B cell (primary cell): ENCODE data around the gene TIAL1. TPM values are rescaled to one million over a fixed set of nuclear protein-coding genes. Genes with fewer than 3 reads are reported as not detected.

Source experiments
- ATAC-seq: fragments of 200-7000 bp; cut with Tn5 transposase; one replicate; pipeline ENCODE4 v1.10.0; 2021; ENCODE audit warnings: low read depth, mild to moderate bottlenecking, moderate number of reproducible peaks, moderate library complexity
- CTCF ChIA-PET: fragments of 350-600 bp; sonication (Branson Sonifier 250); formaldehyde crosslinking; loops from one replicate; lab custom pipeline; 2021; ENCODE audit warnings: antibody characterized with exemption, inconsistent platforms; lab: Charles Lee
- POLR2A ChIA-PET: fragments of 350-600 bp; sonication (Branson Sonifier 250); formaldehyde crosslinking; loops from one replicate; lab custom pipeline; 2021; ENCODE audit warnings: antibody characterized with exemption; lab: Charles Lee
- DNase-seq: peaks from one replicate; pipeline ENCODE4 v3.0.0; 2013
- H2AFZ ChIP-seq: 2 replicates; pipeline ENCODE4 v1.6.1; 2012; ENCODE audit warnings: mild to moderate bottlenecking, low read depth, low read length; ENCODE audit not compliant: insufficient read depth, poor library complexity, severe bottlenecking
- H3K27ac ChIP-seq, 2 donors: 1 replicate in 1 of 2; 2 replicates in 1 of 2; pipeline ENCODE4 v1.5.1; 2012 to 2013; ENCODE audit warnings: low read length in 2 of 2, mild to moderate bottlenecking in 2 of 2, moderate library complexity in 1 of 2
- H3K27me3 ChIP-seq, 4 experiments: fragments of 200-600 bp in 1 of 4; sonication (generic) in 1 of 4; replicated peaks in 1 of 4; 1 replicate in 2 of 4; 2 replicates in 2 of 4; pipeline versions ENCODE4 v1.6.1 to v1.7.0; 2013 to 2016; ENCODE audit warnings: low read length in 3 of 4, mild to moderate bottlenecking in 2 of 4, mixed read lengths in 1 of 4, moderate library complexity in 1 of 4; ENCODE audit not compliant: insufficient read depth in 4 of 4, control insufficient read depth in 3 of 4; ENCODE audit errors: control extremely low read depth in 1 of 4
- H3K36me3 ChIP-seq, 2 experiments: replicated peaks in 1 of 2; 1 replicate in 1 of 2; 2 replicates in 1 of 2; pipeline versions ENCODE4 v1.6.1 to v1.7.1; 2013; ENCODE audit warnings: low read length in 1 of 2; ENCODE audit not compliant: insufficient read depth in 2 of 2, control insufficient read depth in 1 of 2; ENCODE audit errors: control extremely low read depth in 1 of 2, extremely low read depth in 1 of 2
- H3K4me1 ChIP-seq, 2 donors: fragments of 200-600 bp in 1 of 2; sonication (generic) in 1 of 2; 1 replicate in 1 of 2; 2 replicates in 1 of 2; pipeline versions ENCODE4 v1.5.1 to v1.6.1; 2013 to 2017; ENCODE audit warnings: low read length in 2 of 2; ENCODE audit not compliant: control insufficient read depth in 2 of 2, insufficient read depth in 2 of 2
- H3K4me2 ChIP-seq: replicated peaks from 2 replicates; pipeline ENCODE3; 2012; ENCODE audit warnings: mild to moderate bottlenecking, low read depth, low read length; ENCODE audit not compliant: poor library complexity, severe bottlenecking
- H3K4me3 ChIP-seq, 5 experiments: fragments of 200-600 bp in 1 of 5; sonication (generic) in 1 of 5; 1 replicate in 3 of 5; 2 replicates in 2 of 5; pipeline versions ENCODE4 v1.5.1 to v1.7.0; 2011 to 2016; ENCODE audit warnings: low read length in 4 of 5, mild to moderate bottlenecking in 4 of 5, low read depth in 2 of 5, control low read depth in 1 of 5, moderate library complexity in 1 of 5; ENCODE audit not compliant: insufficient read depth in 1 of 5; ENCODE audit errors: control extremely low read depth in 1 of 5, extremely low read depth in 1 of 5
- H3K79me2 ChIP-seq: fragments of 200-600 bp; sonication (generic); one replicate; pipeline ENCODE4 v1.6.0; 2016; ENCODE audit warnings: low read length; ENCODE audit not compliant: control insufficient read depth, insufficient read depth
- H3K9ac ChIP-seq: fragments of 200-600 bp; sonication (generic); 2 replicates; pipeline ENCODE4 v1.6.1; 2017; ENCODE audit warnings: mild to moderate bottlenecking, low read length, moderate library complexity
- H3K9me3 ChIP-seq, 3 donors: one replicate each; pipeline versions ENCODE4 v1.6.1 to v1.7.1; 2013; ENCODE audit warnings: low read length in 2 of 3; ENCODE audit not compliant: control insufficient read depth in 2 of 3, insufficient read depth in 1 of 3; ENCODE audit errors: control extremely low read depth in 1 of 3
- H4K20me1 ChIP-seq: 2 replicates; pipeline ENCODE4 v1.6.0; 2012; ENCODE audit warnings: mild to moderate bottlenecking, low read length; ENCODE audit not compliant: insufficient read depth, control insufficient read depth, poor library complexity, severe bottlenecking
- H3K27ac Mint-ChIP-seq: one replicate; pipeline ENCODE4 v1.8.0; 2021; ENCODE audit warnings: mixed read lengths
- H3K27me3 Mint-ChIP-seq: one replicate; pipeline ENCODE4 v1.8.0; 2021; ENCODE audit warnings: mixed read lengths
- H3K4me1 Mint-ChIP-seq: one replicate; pipeline ENCODE4 v1.8.0; 2021; ENCODE audit warnings: mixed read lengths
- H3K4me3 Mint-ChIP-seq: one replicate; pipeline ENCODE4 v1.8.0; 2021; ENCODE audit warnings: mixed read lengths
- H3K9me3 Mint-ChIP-seq: one replicate; pipeline ENCODE4 v1.8.0; 2022; ENCODE audit warnings: mixed read lengths; ENCODE audit not compliant: insufficient read depth
- CTCF ChIP-seq: fragments of 200-600 bp; IDR thresholded peaks from one replicate; pipeline ENCODE4 v1.8.0; 2022; ENCODE audit warnings: antibody characterized with exemption, mild to moderate bottlenecking
- EZH2 ChIP-seq: IDR thresholded peaks from 2 replicates; pipeline ENCODE4 v1.6.1; 2012; ENCODE audit warnings: borderline replicate concordance, low read depth, mild to moderate bottlenecking, moderate library complexity, low read length; ENCODE audit not compliant: insufficient read depth, poor library complexity, severe bottlenecking
- WGBS: methylation state at CpG from one replicate; pipeline ENCODE4 v1.1.5; 2013; ENCODE audit warnings: missing lambda C conversion rate; ENCODE audit not compliant: insufficient coverage; 5-methylcytosine and 5-hydroxymethylcytosine counted together
- intact Hi-C: fragments of 100-400 bp; cut with micrococcal nuclease; formaldehyde crosslinking; loops from one replicate; pipeline ENCODE4 v1.10.0; 2022
- polyA plus RNA-seq: library from polyadenylated mRNA; depleted of rRNA; stranded (reverse); fragments of >200 nt; gene quantifications from 2 replicates; pipeline ENCODE4 v1.2.3, GENCODE V29; 2012
- total RNA-seq, 2 donors: library from RNA; stranded (reverse); fragments of 120-200 nt in 1 of 2; gene quantifications; 1 replicate in 1 of 2; 2 replicates in 1 of 2; pipeline versions ENCODE4 v1.2.3 to v1.2.4, GENCODE V29; 2013 to 2022

TIAL1 gene
- total and polyA plus RNA-seq, 2 donors (not counting 1 experiment from before 2014, with no cell fraction given), result 98.5 to 159 TPM

- peaks cover 10% of the 10 kb centered on the region for H3K4me1 Mint-ChIP-seq
- no peak overlapping the region for H3K4me3 ChIP-seq
- 40% methylated on average over 1 of the region's 2 CpGs for WGBS
- no peak overlapping the region for H3K4me2 ChIP-seq
- POLR2A ChIA-PET, result no interaction called here
- no peaks in the 10 kb centered on the region for H3K27me3 Mint-ChIP-seq
- H3K27ac Mint-ChIP-seq, result no peak overlapping the region
- no peak overlapping the region for H3K9ac ChIP-seq
- no peak overlapping the region for H2AFZ ChIP-seq
- DNase-seq (no peak), ATAC-seq (no peak)
- peaks cover 3 to 6% of the 10 kb centered on the region in 2 donors for H3K4me1 ChIP-seq
- CTCF ChIA-PET, result interaction anchor here (2.3 kb wide), 1 partner anchor 257 kb away, joined by 8 read pairs; no protein-coding TSS in a partner anchor
- intact Hi-C loops, result no loop called here
- peaks cover 4% of the 10 kb centered on the region for H3K79me2 ChIP-seq
- H3K27me3 ChIP-seq, result no peaks in the 10 kb centered on the region
- peaks cover 0 to 2% of the 10 kb centered on the region in 2 experiments for H3K36me3 ChIP-seq
- no peaks in the 10 kb centered on the region for H3K9me3 Mint-ChIP-seq
- peak; percentile 20 for TF ChIP-seq CTCF
- TF ChIP-seq EZH2, result no peak
- H4K20me1 ChIP-seq, result no peaks in the 10 kb centered on the region
- no peaks in the 10 kb centered on the region for H3K9me3 ChIP-seq
- H3K27ac ChIP-seq, result no peak overlapping the region
- no peak overlapping the region for H3K4me3 Mint-ChIP-seq
Observed at GRCh38 chr10:119602241-119603095, 5.7 kb upstream of the TIAL1 start.

DNA sequence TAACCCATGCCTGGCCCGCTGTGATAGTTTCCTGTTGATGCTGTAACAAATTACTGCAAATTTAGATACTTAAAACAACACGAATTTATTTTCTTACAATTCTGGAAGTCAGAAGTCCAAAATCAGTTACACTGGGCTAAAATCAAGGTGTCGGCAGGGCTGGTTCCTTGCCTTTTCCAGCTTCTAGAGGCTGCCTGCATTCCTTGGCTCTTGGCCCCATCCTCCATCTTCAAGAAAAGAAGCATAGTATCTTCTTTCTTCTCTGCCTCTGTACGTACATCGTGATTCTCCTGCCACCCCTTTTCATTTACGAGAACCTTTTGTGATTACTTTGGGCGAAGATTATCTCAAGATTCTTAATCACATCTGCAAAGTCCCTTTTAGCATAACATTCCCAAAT is 1.6 kb upstream of the TIAL1 start:
- no peaks in the 10 kb centered on the region for H3K27me3 ChIP-seq
- no peak overlapping the region for H3K9ac ChIP-seq
- 95% methylated on average over 5 of the region's 7 CpGs for WGBS
- H3K27ac ChIP-seq, result no peak overlapping the region
- H2AFZ ChIP-seq, result peak overlapping the region; percentile 95
- H3K4me2 ChIP-seq, result no peak overlapping the region
- POLR2A ChIA-PET, result no interaction called here
- Mint-ChIP-seq H3K4me1 (peaks cover 38% of the 10 kb centered on the region), H3K9me3 (no peaks in the 10 kb centered on the region), H3K27me3 (no peaks in the 10 kb centered on the region), H3K27ac (no peak overlapping the region), H3K4me3 (peak overlapping the region; percentile 99)
- peaks cover 25 to 27% of the 10 kb centered on the region in 2 donors for H3K4me1 ChIP-seq
- TF ChIP-seq CTCF (no peak), EZH2 (no peak)
- intact Hi-C loops, result loop anchor here (5.0 kb wide), 1 partner anchor 81 kb away; no protein-coding TSS in a partner anchor
- CTCF ChIA-PET, result interaction anchor here (1.3 kb wide), 1 partner anchor 399 kb away, joined by 5 read pairs; no protein-coding TSS in a partner anchor
- H3K4me3 ChIP-seq, result no peak overlapping the region
- no peak for ATAC-seq
- H3K36me3 ChIP-seq, result peaks cover 2 to 3% of the 10 kb centered on the region in 2 experiments
- peaks cover 32% of the 10 kb centered on the region for H3K79me2 ChIP-seq
- no peak for DNase-seq
- H4K20me1 ChIP-seq, result peaks cover 19% of the 10 kb centered on the region
- H3K9me3 ChIP-seq, result no peaks in the 10 kb centered on the region
